Measurements from ENCODE around the gene CAMK2A. TPM values are rescaled to one million over a fixed set of nuclear protein-coding genes. Genes with fewer than 3 reads are reported as not detected.

CAMK2A gene
- total and polyA plus RNA-seq, 11 donors: 3.2 to 26.0 (median 15.2) TPM

DNA sequence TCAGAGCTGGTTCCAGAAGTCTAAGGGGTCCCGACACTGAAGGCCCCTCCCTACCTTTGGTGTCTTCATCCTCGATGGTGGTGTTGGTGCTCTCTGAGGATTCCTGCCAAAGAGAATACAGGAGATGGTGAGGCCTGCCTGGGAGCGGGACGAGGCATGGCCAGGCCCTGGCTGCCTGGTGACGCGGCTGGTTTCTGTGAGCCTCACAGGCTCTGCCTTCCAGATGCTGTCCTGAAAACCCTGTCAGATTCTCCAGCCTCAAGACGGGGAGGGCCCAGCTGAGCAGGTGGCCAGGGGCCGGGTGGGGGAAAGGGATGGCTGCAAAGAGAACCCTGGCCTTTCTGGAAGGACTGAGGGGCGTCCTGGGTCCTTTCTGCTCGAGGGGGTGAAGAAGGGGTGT, 50.9 kb downstream of the CAMK2A start:
- no peak for DNase-seq
- Histone ChIP-seq H3K4me1 (peaks cover 0 to 13% (median 0%) of the 10 kb centered on the region in 12 donors), H3K27me3 (no peaks in the 10 kb centered on the region), H3K9me3 (no peaks in the 10 kb centered on the region), H3K4me3 (no peak overlapping the region), H3K36me3 (no peaks in the 10 kb centered on the region), H3K27ac (no peak overlapping the region)
- TF ChIP-seq POLR2A (IDR thresholded peaks at IDR 0.05): no peak
- TF ChIP-seq, protein P1, sequence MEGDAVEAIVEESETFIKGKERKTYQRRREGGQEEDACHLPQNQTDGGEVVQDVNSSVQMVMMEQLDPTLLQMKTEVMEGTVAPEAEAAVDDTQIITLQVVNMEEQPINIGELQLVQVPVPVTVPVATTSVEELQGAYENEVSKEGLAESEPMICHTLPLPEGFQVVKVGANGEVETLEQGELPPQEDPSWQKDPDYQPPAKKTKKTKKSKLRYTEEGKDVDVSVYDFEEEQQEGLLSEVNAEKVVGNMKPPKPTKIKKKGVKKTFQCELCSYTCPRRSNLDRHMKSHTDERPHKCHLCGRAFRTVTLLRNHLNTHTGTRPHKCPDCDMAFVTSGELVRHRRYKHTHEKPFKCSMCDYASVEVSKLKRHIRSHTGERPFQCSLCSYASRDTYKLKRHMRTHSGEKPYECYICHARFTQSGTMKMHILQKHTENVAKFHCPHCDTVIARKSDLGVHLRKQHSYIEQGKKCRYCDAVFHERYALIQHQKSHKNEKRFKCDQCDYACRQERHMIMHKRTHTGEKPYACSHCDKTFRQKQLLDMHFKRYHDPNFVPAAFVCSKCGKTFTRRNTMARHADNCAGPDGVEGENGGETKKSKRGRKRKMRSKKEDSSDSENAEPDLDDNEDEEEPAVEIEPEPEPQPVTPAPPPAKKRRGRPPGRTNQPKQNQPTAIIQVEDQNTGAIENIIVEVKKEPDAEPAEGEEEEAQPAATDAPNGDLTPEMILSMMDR (IDR thresholded peaks at IDR 0.05): no peak
- ATAC-seq: no peak
- 89 to 91% (median 89%) methylated on average over 10 of the region's 10 CpGs for WGBS, 4 donors
- intact Hi-C loops (cut with DNase I): no loop called here

- no peak for DNase-seq
- ATAC-seq: no peak
- Histone ChIP-seq H3K4me1 (peaks cover 0 to 13% (median 0%) of the 10 kb centered on the region in 12 donors), H3K27ac (no peak overlapping the region), H3K36me3 (no peaks in the 10 kb centered on the region), H3K9me3 (no peaks in the 10 kb centered on the region), H3K27me3 (no peaks in the 10 kb centered on the region), H3K4me3 (no peak overlapping the region)
- WGBS, 4 donors: 85 to 89% (median 87%) methylated on average over 12 to 15 of the region's 15 CpGs
- intact Hi-C loops (cut with DNase I): no loop called here
- TF ChIP-seq, protein P1 (IDR thresholded peaks at IDR 0.05): no peak
- no peak for TF ChIP-seq POLR2A (IDR thresholded peaks at IDR 0.05)
Observed at GRCh38 chr5:150236981-150237754, 52.4 kb downstream of the CAMK2A start.

DNA sequence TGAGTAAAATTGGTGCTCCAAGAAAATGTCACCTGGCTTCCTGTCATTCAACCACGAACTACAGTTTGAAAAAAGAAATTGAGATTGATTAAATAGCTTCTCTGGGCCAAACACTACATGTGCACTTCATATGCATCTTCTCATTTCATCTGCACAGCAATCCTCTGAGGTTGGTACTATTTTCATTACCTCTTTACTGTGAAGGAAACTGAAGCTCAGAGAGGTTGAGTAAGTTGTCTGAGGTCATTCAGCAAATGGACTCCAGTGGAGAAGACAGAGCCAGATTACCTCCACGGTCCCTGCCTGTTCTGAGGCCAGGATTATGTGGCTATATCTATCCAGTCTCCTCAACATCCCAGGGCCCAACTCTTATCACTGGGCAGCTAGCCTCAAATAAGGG, 53.3 kb downstream of the CAMK2A start:
- ATAC-seq: no peak
- H3K27ac ChIP-seq: no peak overlapping the region
- WGBS, 4 donors: 87 to 91% (median 89%) methylated on average over 2 of the region's 2 CpGs
- H3K36me3 ChIP-seq: no peaks in the 10 kb centered on the region
- no peak for DNase-seq
- no peaks in the 10 kb centered on the region for H3K27me3 ChIP-seq
- intact Hi-C loops (cut with DNase I): no loop called here
- H3K4me3 ChIP-seq: no peak overlapping the region
- peaks cover 0 to 13% (median 0%) of the 10 kb centered on the region in 12 donors for H3K4me1 ChIP-seq
- TF ChIP-seq, protein P1 (IDR thresholded peaks at IDR 0.05): no peak
- TF ChIP-seq POLR2A (IDR thresholded peaks at IDR 0.05): no peak
- H3K9me3 ChIP-seq: no peaks in the 10 kb centered on the region

- TF ChIP-seq, protein P1 (IDR thresholded peaks at IDR 0.05): no peak
- no peak for TF ChIP-seq POLR2A (IDR thresholded peaks at IDR 0.05)
- intact Hi-C loops (cut with DNase I): no loop called here
- no peaks in the 10 kb centered on the region for H3K36me3 ChIP-seq
Observed at GRCh38 chr5:150235500-150235854, 54.1 kb downstream of the CAMK2A start.

More at GRCh38 chr5:150235500-150235854, 54.1 kb downstream of the CAMK2A start:
- peaks cover 0 to 13% (median 0%) of the 10 kb centered on the region in 12 donors for H3K4me1 ChIP-seq
- ATAC-seq (no peak), DNase-seq (no peak)
- no peaks in the 10 kb centered on the region for H3K9me3 ChIP-seq
- H3K27ac ChIP-seq: no peak overlapping the region
- H3K27me3 ChIP-seq: no peaks in the 10 kb centered on the region
- H3K4me3 ChIP-seq: no peak overlapping the region
- 73 to 89% (median 86%) methylated on average over 5 of the region's 5 CpGs for WGBS, 4 donors
